GM21529 (cell line): Measurements from ENCODE around the gene URB2.
"Not testable (repeated sequence)": the region's sequence is repeated elsewhere in the genome, so short reads cannot be mapped to it uniquely, and the experiment has no call there.

ENCODE experiments used
- ATAC-seq: cut with Tn5 transposase; IDR thresholded peaks from one replicate; pipeline ENCODE4 v1.9.1; 2021; ENCODE audit not compliant: unreplicated experiment

URB2 gene

DNA sequence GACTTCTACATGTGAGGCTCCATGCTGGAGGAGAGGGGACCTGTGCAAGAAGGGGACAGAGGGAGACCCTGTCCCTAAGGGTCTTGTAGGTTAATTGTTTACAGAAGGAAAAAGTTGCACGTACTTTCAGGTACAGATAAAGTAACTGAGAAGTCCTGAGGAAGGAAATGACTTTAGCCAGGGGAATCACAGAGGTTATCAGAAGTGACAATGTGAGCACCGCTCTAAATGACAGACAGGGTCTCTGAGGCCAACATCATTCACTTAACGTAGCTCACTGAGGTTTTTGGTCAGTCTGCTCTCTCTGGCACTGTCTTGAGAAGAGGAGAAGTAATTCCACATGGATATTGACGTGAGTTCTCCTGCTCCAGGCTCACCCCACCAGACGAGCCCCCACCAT lies 12.1 kb upstream of the URB2 start:
- ATAC-seq, result no peak

DNA sequence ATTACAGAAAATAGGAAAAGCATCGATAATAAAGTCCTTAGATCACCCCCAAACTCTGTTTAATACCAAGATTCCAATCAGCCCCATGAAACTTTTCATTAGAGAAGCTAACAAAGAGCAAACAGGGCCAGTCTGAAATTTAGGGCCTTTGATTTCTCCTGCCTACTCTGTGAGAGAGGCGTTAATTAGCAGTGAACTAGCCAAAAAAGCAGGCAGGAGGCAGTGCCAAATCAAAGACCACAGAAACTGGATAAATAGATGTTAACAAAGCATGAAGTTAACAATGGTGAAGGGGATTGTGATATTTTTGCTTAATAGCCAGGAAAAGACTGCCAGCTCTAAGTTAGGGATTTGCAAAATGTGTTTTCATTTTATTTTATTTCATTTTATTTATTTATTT lies 11.3 kb upstream of the URB2 start:
- ATAC-seq, result no peak

DNA sequence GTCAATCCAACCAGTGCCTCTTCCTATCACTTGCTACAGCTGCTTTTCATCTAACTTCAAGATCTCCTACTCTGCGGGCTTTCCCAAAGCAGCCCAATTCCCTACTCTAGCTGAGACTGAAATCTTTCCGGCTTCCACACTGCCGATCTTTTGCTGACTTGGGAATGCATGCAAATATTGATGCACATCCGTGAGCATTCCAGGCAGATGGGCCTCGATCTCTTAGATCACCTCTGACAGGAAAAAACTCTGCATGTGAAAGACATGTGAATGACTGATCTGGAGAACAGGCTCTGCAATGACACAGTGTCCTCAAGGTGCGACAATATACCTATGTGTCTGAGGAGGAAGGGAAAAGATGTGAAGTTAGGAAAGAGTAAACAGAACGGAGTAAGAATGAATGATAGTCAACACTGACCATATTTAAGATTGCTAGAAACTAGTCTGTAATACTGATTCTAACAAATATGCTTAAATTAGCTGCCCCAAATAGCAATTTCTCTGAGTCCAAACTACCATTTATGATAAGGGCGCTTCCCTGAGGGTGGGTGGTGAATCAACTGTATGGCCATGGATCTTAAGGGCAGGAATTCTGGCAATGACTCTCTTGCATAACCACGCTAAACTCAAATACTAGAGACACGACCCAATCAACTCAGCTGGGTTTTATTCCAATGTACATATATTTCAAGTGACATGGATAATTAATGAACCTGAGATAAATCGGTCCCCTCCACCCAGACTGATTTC lies 8.5 kb upstream of the URB2 start:
- ATAC-seq, result no peak

DNA sequence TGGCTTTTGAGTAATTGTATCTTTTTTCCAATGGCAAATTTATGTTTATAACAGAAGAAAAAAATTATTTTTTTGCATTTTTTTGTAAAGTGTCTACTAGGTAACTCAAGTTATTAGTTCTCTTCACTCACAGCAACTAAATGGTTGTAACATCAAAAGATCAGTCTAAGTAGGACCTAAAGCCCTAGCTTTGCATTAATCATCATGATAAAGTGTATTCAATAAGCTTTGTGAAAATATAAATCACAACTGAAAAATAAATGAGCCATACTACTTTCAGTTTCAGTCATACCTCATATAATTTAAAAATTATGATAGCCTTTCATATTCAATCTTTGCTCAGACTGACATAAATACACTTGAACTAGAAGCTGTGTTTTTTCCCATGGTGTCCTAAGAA lies 7.0 kb upstream of the URB2 start:
- no peak for ATAC-seq

DNA sequence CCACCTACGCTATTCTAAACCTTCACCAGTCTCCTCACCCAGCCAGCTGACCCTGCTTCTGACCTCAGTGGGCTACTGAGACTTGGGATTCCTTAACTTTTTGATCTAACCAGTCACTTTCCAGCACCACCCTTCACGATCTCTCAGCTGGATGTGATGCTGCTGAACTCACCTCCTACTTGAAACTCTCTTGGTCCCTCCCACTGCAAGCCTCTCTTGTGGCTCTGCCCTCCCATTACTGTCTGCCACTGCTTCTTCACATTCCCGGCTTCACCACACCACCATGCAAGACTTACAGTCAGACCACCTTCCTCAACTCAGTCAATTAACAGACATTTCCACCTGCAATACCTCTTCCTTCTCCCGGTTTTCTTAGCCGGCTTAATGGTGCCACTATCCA lies 6.4 kb upstream of the URB2 start:
- no peak for ATAC-seq

DNA sequence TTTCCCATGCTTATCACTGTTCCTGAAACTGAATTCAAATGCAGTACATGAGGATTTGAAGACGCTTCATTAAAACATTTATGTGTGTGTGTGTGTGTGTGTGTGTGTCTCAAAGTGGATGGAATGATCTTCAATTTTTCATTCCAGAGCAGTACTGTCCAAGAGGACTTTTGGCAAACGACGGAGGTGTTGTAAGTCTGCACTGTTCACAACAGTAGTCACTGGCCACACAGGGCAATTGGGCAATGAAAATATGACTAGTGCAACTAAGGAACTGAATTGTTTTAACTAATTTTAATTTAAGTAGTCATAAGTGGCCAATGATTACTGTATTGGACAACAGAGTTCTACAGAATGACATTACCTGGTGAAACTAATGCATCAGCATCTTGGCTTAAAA lies 5.2 kb upstream of the URB2 start:
- no peak for ATAC-seq

DNA sequence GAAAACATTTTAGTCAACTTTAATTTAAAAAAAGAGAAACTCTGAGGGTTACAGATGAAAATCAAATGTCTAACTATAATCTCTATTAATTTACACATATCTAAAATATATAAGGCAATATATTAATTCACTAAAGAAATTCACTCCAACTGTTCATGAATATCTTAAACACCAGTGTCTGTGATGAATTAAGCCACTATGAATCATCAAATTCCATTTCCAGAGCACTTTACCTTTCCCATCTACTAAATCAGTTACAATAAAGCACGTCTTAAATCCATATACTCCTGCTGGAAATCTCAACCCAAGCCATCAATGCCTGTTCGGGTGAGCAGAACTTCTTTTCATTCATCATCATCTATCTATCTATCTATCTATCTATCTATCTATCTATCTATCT lies 4.4 kb upstream of the URB2 start:
- ATAC-seq, result no peak

DNA sequence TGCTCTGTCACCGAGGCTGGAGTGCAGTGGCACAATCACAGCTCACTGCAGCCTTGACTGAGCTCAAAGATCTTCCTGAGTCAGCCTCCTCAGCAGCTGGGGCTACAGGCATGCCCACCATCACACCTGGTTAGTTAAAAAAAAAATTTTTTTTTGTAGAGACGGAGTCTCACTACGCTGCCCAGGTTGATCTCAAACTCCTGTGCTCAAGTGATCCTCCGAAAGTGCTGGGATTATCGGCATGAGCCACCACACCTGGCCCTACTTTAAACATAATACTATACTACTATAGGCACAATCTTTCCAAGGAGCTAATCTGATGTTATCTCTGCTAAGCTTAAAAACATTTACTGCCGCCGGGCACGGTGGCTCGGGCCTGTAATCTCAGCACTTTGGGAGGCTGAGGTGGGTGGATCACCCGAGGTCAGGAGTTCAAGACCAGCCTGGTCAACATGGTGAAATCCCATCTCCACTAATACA lies 3.4 kb upstream of the URB2 start:
- not testable (repeated sequence) for ATAC-seq

DNA sequence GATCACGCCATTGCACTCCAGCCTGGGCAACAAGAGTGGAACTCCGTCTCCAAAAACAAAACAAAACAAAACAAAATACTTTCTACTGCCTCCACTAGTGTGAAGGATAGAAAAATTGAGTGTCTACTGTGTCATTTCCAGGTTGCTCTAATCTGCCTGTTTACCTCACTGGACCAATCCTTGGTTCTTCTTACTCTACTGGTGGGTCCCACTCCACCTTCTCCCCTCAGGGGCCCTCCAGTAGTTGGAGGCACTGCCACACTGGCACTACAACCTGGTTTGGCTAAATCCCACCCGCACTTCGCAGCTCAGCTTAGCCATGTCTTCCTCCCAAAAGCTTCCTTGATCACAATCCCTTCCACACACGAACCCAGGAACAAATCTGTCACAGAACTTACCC lies 2.8 kb upstream of the URB2 start:
- ATAC-seq, result no peak

DNA sequence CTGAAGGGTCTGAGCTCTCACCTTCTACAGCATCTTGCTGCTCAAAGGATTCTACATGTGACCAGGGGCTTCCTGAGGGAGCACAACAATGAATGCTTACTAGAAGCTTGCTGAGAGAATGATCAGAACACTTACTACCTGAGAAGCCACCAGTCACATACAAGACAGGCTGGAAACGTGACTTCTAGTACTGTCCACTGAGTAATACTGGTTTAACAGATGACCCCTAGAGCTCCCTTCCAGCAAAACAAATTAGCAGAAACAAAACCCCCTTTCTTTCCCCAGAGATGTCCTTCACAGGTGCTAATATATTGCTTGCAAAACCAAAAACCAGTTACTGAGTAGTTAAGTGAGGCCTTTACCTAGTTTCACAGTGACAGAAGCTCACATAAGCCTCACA lies 2.2 kb upstream of the URB2 start:
- no peak for ATAC-seq

DNA sequence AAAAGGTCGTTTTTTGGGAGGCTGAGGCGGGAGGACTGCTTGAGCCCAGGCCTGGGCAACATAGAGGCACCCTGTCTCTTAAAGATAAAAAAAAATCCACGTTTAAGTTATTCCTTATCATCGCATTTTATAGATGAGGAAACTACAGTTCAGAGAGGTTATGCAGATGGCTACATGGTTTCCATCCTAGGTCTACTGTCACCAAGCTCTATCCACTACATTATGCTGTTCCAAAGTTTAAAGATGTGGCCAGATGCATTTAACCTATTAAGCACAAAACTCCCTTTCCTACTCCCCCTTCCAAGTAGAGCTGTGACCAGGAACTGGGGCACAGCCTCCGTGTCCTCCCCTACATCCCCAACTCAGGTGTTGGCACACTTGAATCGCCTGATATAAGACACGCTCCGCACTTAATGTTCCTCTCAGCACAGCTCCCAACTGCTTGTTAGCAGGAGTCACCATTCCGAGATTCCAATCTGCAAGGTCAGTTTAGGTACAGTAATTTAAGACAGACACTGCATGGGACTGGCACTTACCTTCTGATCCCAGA lies 1.5 kb upstream of the URB2 start:
- ATAC-seq, result no peak

DNA sequence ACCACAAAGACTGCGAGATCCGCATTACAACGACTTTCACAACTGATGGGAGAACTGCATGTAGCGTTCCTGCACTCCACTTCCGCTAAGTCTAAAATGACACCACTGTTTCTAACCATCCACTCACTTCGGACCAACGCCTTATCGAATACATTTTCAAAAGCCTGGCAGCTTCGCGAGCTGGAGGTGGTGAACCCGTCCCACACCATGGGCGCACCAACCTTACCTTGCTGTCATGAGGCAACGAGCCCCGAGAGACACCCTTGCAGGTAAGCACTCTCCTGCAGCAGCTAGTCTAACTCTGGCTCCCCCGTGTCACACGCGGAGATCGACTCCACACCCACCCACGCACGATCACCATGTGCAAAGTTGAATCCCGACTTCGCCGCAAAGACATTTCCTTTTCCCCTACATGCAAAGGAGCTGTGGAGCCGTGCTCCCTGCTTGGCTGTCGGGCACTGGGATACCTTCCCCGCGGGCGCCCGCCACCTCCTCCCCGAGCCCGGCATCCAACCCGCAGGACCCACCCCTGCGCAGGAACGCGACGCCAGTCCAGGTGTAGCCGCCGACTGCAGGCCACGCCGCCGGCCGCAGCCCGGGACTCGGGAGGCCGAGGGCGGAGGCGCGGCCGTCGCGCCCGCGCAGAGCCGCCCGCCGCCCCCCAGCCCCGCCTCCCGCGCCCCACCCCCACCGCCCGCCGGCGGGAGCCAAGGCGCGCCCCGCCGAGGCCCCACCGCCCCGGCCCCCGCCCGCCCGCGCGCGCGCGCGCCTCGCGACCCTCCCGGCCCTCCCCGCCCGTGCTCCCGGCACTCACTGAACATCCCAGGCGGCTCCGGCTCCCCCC lies 754 bp upstream of the URB2 start:
- peak; percentile 40 for ATAC-seq

DNA sequence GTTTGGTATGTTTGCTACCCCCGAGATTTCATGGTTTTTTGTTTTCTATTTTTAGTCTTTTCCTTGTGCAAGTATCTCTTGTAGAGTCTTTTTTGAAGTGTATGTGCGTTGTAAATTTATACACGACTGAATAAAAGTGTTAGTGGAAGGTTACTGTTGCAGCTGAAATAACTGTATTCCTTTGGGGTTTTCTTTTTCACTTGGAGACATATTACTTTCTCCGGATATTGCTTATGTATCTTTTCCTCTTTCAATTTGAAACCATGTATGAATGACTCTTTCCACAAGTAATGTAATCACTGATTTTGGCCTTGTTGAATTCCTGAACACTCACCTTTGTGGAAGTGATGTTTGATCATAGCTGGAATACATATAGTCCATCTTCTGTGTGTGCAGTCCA lies 956 bp downstream of the URB2 start:
- ATAC-seq, result no peak

DNA sequence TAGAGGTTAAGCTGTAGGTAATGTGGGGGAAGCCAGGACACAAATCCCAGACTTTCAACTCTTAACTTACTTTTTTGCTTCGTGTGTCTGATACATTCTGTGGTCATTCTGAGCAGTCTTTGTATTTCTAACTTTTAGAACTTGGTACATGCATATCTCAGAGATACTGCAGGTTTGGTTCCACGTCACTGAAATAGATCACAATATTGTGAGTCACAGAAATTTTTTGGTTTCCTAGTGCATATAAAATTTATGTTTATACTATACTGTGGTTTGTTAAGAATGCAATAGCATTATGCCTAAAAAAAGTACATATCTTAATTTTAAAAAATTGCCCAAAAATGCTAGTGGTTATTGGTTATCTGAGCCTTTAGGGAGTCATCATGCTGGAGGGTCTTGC lies 3.2 kb downstream of the URB2 start:
- ATAC-seq, result no peak

DNA sequence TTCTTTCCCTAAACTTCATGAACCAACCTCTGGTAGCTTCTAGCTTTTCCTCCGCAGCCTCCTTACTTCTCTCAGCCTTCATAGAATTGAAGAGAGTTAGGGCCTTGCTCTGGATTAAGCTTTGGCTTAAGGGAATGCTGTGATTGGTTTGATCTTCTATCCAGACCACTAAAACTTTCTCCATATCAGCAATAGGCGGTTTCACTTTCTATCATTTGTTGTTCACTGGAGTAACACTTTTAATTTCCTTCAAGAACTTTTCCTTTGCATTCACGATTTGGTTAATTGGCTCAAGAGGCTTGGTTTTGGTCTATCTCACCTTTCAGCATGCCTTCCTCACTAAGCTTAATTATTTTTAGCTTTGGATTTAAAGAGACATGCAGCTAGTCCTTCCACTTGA lies 5.1 kb downstream of the URB2 start:
- no peak for ATAC-seq

DNA sequence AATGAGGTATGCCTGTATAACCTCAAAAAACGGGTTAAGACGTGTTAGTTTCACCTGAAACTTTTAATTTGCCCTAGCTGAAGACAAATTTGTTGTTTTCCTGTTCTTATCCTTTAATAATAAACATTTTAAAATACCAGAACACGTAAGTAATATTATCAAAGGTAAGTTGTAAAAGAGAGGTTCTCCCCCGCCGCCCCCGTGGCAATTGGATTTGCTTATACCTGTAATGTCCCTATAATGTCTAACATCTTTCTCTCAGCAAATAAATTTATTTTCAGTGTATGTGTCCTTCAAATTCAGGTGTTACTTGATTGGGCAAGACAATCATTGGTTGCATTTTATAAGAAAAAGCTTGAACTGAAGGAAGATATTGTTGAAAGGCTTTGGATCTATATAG lies 5.9 kb downstream of the URB2 start:
- ATAC-seq, result no peak

DNA sequence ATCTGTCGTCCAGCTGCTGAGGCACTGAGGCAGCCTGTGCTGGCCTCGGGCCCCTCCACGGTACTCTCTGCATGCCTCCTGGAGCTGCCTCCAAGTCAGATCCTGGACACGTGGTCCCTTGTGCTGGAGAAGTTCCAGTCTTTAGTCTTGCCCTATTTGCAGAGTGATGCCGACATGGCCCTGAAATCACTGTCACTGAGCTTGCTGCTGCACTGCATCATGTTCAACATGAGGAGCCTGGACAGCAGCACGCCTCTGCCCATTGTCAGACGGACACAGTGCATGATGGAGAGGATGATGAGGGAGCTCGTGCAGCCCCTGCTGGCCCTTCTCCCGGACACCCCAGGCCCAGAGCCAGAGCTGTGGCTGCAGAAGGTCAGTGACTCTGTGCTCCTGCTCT lies 10.0 kb downstream of the URB2 start:
- ATAC-seq, result no peak

DNA sequence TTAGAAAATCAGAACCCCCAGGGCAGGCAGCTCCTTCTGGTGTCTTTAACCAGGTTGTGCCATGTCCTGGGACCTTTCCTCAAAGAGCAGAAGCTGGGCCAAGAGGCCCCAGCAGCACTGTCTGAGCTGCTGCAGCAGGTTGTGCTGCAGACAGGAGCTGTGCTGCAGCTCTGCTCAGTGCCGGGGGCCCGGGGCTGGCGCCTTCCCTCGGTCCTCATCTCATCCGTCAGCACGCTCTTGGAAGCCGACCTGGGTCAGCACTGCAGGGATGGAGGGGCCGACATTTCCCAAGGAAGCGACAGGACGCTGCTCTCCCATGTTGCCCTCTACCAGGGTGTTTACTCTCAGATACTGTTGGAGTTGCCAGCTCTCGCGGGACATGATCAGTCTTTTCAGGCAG lies 11.7 kb downstream of the URB2 start:
- ATAC-seq, result no peak

DNA sequence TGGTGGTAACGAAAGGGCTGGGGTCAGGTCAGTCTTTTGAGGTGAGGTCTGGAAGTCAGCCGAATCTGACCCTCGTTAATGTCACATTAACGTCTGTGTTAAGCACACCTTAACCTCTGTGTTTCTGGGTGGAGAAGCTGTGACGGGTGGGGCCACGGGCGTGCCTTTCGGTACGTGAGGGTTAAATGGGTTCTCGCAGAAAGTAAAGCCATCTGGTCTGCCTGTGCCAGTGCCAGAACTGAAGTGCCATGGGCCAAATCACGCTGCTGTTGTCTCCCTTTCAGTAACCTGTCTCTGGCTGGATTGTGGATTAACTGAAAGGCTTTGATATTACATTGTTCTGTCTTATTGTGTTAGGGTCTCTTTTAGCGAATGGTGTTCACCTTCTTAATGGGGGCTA lies 14.4 kb downstream of the URB2 start:
- ATAC-seq, result no peak

DNA sequence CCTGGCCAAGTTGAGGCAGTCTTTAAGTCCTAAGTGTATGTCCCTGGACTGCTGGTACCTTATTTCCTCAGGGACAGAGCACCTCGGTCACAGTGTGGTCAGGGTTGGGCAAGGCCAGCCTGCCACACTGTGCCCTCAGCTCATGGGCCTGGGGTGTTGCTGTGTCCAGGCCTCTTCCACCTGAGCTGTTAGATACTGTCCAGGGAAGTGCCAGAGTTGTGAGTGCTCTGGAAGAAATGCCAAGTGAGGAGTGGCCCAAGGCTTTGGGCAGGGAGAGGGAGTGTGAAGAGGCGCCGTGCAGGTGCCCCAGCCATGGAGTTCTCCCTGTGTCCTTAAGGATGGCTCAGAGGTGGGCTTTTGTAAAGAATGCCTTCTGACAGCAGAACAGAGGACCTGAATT lies 15.3 kb downstream of the URB2 start:
- ATAC-seq, result no peak

DNA sequence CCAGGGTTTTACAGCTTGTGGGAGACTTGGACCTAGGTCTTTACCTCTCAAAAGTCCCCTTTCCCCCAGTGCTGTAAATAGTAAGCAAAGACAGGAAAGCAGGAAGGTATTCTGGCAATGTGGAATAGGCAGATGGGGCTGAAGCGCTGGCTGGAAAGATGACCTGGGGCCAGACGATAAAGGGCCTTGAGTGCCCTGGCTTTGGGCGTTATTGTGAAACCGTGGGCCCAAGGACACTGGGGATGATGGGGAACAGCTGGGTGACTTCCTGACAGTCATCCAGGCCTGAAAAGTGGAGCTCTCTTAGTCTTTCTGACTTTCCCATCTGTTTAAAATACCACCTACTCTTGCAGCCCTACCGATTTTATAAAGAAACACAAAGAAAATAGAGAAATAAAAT lies 16.3 kb downstream of the URB2 start:
- ATAC-seq, result no peak

DNA sequence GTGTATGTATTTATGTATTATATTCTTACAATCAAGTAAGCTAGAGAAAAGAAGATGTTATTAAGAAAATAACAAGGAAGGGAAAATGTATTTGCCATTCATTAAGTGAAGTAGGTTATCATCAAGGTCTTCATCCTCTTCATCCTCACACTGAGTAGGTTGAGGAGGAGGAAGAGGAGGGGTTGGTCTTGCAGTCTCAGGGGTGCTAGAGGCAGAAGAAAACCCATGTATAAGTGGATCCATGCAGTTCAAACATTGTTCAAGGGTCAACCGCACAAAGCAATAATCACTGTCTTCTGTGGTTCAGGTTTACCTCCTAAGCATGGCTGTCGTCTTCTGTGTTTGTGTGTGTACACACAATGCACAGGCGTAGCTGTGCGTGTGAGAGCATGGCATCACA lies 16.9 kb downstream of the URB2 start:
- ATAC-seq, result no peak
